NCI-H1105 (cell line): ENCODE data around the gene PPP1R3C.

ENCODE experiments used
- DNase-seq: peaks from one replicate; lab custom pipeline; 2025; lab: John Stamatoyannopoulos, UW

Gene PPP1R3C

GRCh38 chr10:91632671-91633550 lies at the start of gene PPP1R3C:
TSS of gene PPP1R3C (minus strand) at chr10:91633071. CDS start at chr10:91632969, 102 bp downstream.
- DNase-seq, result peak; percentile 86

DNA sequence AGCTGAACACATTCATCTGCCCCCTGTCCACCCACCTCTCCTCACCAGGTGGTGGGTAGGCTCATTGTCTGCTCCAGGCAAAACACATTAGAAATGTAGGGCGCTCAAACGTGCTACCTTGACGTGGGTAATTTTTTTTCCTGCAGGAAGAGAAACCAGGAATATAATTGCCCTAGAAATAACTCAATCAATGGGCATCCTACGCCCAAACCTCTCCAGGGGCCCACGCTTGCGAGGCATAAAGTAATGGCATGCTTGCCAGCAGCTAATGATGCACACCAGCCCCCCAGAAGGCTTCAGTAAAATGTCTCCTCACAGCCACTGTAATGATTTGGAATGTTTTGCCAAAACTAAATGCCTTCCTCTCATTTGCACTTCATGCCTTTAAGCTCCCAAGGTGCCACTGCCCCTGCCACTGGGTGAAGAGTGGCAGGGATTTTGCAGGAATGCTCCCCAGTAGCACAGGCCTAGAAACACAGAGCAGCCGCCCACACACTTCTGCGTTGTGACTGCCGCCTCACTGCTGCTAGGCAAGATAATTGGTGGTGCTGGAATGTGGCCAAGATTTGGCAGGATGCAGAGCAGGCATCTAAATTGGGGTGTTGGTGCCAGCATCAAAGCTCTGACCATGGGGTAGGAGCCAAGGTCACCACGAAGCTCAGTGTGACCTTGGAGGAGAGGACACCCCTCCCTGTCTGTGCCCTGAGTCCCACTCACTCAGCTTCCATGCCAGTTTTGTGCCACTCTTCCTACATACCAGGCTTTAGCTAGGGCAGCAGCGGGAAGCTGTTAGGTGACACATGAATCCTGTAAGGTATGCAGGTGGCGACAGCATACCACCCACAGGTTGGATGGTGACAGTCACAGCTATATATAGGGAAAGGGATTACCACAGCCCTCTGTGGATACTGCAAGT lies 48.7 kb upstream of the PPP1R3C start:
- peak; percentile 47 for DNase-seq

GRCh38 chr10:91680487-91680886 lies 47.6 kb upstream of the PPP1R3C start:
- no peak for DNase-seq

DNA sequence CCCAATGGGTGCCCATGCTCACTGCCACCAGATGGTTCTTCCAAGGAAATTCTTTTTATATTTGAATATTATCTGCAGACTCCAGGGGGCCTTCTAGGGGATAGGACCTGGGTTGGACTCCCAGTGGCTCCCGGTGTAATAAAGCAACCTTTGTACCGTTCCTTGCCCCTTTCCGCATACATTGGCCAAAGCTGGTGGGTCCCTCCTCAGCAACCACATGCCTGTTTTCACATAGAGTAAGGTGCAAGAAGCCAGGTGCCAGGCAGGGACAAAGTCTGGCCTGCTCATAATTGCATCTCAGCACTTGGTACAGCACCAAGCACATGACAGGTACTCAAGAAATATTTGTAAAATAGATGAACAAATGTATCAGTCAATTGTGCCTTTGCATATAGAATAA lies 46.4 kb upstream of the PPP1R3C start:
- no peak for DNase-seq

- DNase-seq, result no peak
Measured at GRCh38 chr10:91677911-91678310, 45.0 kb upstream of the PPP1R3C start.

DNA sequence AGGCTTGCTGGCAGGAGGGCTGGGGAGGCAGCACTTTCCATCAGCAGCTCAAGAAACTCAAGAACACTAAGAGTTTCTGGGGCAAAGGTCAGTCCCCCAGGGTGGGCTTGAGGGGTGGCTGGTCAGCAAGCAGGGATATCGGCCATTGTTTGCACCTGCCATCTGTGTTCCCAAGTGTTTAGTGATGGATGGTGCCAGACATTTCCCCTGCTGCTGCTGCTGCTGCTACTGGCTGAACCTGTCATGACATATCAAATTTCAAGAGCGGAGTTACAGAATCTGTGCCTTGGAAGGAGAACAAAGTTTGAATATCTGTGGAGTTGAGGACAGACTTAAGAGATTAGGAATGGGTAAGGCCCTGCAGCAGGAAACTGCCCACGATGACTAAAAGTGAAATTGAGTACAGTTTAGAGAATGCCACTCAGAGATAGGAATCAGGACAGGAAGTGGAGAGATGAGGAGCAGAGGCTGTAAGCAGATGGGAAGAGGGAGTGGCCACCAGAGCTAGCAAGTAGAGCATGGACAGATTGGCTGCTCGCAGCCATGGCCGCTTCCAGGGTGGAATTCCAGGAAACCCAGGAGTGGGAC lies 39.2 kb upstream of the PPP1R3C start:
- no peak for DNase-seq

- DNase-seq, result no peak
Measured at GRCh38 chr10:91668913-91669312, 36.0 kb upstream of the PPP1R3C start.

GRCh38 chr10:91665842-91666241 lies 33.0 kb upstream of the PPP1R3C start:
- DNase-seq, result no peak

DNA sequence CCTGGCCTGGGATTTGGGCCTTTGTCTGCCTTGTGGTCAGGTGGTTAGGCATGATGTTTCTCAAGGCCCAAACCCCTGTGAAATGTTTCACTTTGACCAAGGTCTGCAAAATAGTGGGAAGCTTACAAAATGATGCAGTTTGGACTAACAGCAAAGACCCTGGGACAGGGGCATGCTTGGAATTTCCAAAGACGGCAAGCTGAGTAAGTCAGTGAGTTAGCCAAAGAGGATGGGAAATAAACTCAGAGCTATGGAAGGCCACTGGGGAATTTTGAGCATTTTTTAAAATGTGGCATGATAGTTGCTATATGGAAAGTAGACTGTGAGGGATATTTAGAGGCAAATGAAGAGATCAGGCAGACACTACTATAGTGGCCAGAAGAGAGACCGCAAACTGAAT lies 31.6 kb upstream of the PPP1R3C start:
- no peak for DNase-seq

DNA sequence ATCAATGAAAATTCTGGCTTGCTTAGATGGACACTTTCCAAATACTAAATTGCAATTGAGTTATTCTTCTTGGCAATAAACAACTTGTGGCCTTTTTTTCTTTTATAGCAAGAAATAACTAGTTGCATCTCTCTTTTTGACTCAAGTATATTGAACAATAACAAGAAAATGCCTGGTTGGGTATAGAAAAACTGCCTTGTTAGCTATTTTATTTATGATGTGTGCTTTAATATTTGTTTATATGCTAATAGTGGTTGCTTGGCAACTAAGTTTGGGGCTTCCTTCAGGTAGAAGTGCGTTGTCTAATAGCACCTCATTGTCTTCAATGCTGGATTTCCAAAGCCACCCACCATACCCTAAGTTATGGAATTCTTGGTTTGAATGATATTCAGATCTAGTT lies 30.1 kb upstream of the PPP1R3C start:
- no peak for DNase-seq

- no peak for DNase-seq
Measured at GRCh38 chr10:91653219-91653870, 20.5 kb upstream of the PPP1R3C start.

DNA sequence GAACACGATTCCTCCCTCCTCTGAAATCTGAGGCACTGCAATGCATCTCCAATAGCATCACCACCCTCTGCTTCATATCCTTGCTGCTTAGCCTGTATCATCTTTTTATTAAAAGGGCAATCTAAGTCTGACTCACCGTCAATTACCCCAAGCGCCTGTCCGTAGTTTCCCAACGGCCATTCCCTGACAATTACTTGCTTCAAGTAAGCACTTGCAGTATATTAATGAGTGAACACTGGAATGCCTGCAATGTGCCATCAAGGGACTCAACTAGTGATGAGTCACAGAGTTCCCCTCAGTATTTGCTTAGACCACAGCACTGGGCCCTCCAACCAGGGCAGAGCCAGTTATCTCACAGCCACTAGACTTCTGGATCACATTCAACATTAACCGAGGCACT lies 19.5 kb upstream of the PPP1R3C start:
- no peak for DNase-seq

DNA sequence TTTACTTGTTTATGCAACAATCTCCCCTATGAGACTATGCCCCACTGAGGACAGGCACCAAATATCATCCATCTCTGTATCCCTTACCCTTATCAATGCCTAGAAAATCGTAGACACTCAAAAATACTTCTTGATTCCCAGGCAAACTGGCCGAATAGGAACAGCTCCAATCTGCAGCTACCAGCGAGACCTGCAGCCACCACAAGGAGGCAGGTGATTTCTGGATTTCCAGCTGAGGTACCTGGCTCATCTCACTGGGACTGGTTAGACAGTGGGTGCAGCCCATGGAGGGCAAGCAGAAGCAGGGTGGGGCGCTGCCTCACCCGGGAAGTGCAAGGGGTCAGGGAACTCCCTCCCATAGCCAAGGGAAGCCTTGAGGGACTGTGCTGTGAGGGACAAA lies 10.8 kb upstream of the PPP1R3C start:
- DNase-seq, result no peak

DNA sequence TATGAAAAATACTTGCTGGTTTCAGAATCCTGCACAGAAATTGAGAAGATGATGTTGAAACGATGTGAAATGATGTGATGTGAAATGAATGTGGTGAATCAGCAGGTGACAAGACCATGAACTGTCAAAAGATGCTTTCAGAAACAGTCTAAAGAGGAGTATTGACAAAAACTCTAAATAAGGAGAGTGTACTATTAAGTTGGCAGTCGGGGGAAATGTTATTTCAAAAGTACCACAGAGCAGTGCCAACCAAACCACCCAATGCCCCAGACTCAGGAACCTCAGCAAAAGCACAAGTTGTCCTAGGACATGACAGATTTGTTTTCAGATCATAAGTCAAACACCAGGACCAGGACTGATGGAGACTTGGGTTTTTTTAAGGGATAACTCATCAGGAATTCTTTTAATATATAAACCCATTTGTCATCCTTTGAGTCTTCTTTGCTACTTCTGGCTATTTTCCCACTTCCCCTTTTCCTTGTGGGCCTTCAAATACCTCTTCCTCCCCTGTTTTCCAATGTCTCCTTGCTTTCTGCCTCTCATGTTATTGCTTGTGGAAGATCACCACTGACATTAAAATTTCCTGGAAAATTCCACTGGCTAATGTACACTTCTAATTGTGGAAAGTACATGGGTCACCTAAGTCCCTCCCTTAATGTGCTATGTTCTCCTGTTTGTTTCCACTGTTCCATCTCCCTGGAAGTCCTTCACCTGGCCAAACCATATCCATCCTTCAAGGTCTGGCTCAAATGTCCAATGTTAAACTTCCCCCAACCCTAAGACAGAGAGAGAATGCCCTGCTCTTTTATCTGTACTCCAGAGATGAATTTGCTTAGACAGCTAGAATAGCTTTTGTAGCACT lies 10.2 kb upstream of the PPP1R3C start:
- DNase-seq, result no peak

GRCh38 chr10:91636892-91637291 lies 4.0 kb upstream of the PPP1R3C start:
- no peak for DNase-seq

- peak; percentile 35 for DNase-seq
Measured at GRCh38 chr10:91635401-91636400, 2.8 kb upstream of the PPP1R3C start.

DNA sequence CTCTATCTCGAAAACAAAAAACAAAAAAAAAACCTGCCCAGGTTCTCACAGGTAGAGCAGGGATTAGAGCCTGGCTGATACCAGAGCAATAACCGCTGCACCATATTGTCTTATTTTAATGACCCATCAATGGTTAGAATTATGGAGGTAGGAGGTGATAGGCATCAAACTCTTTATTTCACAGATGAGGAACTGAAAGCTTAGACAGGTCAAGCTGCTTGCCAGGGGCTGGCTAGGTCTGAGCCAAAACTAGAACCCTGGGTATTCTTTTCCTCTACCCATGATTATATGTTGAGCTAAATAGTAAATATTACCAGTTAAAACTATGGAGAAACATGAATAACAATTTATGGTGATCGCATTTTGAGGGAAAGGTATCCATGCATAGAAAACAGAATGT lies 2.0 kb upstream of the PPP1R3C start:
- DNase-seq, result no peak

GRCh38 chr10:91634246-91634645 lies 1.4 kb upstream of the PPP1R3C start:
- DNase-seq, result no peak

DNA sequence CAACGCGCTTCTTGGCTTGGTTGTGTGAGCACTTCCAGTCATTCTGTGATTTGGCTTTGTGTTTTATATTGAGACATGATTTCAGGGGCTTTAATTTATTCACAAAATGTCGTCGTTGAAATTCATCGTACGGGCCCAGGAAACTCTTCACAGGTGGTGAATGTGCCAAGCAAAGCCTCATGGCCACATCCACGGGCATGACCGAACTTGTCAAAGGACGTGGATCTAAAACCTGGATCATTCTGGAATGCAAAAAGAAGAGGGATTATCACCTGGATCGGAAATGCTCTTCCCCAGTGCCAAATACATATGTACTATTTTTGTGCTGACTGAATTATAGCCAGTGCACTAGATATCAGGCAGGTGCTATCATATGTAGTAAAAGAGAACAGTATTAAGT lies 2.2 kb downstream of the PPP1R3C start:
- DNase-seq, result no peak
